ENCODE measurements around the gene PGAM4.
"Not testable (repeated sequence)": the region's sequence is repeated elsewhere in the genome, so short reads cannot be mapped to it uniquely, and the experiment has no call there.

Gene PGAM4

GRCh38 chrX:77924320-77924859 is 45.0 kb downstream of the PGAM4 start:
- DNase-seq, result no peak

- no peak for DNase-seq
Observed at GRCh38 chrX:77922787-77923186, 46.7 kb downstream of the PGAM4 start.

DNA sequence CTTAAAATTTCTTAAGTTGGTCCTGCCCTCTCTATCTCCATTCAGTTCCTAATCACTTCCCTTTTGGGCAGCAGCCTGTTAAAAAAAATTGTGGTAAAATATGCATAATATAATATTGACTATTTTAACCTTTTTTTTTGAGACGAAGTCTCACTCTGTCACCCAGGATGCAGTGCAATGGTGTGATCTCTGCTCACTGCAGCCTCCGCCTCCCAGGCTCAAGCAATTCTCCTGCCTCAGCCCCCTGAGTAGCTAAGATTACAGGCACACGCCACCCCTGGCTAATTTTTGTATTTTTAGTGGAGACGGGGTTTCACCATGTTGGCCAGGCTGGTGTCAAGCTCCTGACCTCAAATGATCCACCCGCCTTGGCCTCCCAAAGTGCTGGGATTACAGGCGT is 50.1 kb downstream of the PGAM4 start:
- DNase-seq, result not testable (repeated sequence)

DNA sequence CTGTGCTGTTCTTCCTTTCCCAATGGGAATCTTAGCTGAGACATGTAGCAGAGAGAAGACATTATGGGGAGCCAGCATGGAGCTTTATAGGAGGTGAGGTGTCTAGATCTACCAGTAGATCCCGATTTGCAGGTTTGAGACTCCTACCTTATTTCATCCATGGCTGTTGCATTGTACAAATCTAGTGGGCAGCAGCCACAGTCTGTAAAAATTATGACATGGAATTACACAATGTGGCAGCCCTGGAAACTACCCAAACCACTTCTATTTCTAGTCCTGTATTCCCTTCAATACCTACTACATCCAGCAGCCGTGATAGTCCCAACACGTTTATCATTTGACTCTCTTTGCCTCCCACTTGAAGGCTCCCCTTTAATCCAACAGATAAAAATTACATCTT is 50.9 kb downstream of the PGAM4 start:
- no peak for DNase-seq
